ENCODE measurements around the gene DCLK1.

DNA sequence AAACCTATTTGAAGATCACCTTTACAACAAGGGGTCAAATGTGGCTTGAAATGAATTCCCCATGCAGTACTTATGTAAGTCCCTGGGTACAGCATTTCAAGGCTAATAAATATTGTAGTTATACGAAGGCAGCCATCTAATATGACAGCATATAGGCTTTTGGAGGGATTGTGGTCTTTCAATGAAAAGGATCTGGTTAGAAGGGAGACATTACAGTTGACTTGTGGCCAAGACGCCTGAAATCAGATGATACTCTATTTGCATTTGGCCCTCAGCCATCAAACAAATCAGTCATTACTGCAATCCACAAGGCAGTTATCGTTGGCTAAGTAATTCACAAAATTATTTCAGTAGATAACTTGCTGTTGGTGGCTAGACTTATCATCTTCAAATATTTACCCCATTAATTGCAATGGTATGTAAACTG, 242.7 kb downstream of the DCLK1 start:
- TF ChIP-seq, protein P1, sequence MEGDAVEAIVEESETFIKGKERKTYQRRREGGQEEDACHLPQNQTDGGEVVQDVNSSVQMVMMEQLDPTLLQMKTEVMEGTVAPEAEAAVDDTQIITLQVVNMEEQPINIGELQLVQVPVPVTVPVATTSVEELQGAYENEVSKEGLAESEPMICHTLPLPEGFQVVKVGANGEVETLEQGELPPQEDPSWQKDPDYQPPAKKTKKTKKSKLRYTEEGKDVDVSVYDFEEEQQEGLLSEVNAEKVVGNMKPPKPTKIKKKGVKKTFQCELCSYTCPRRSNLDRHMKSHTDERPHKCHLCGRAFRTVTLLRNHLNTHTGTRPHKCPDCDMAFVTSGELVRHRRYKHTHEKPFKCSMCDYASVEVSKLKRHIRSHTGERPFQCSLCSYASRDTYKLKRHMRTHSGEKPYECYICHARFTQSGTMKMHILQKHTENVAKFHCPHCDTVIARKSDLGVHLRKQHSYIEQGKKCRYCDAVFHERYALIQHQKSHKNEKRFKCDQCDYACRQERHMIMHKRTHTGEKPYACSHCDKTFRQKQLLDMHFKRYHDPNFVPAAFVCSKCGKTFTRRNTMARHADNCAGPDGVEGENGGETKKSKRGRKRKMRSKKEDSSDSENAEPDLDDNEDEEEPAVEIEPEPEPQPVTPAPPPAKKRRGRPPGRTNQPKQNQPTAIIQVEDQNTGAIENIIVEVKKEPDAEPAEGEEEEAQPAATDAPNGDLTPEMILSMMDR (IDR thresholded peaks at IDR 0.05): no peak
- TF ChIP-seq POLR2A (IDR thresholded peaks at IDR 0.05) (no peak), EP300 (IDR thresholded peaks at IDR 0.05) (no peak), POLR2AphosphoS5 (IDR thresholded peaks at IDR 0.05) (no peak)
